Peyer's patch (tissue), 4 donors: ENCODE data around the gene CDK12.

ENCODE experiments used
- CTCF ChIP-seq, 6 experiments: fragments of 450-650 bp in 4 of 6; fragments of 200-600 bp in 2 of 6; sonication (generic) in 1 of 6; IDR thresholded peaks; one replicate each; pipeline ENCODE4 v1.5.1; 2017 to 2019; ENCODE audit warnings: antibody characterized with exemption in 6 of 6, mild to moderate bottlenecking in 3 of 6, moderate library complexity in 1 of 6
- POLR2A ChIP-seq, 2 donors: fragments of 450-650 bp; IDR thresholded peaks; one replicate each; pipeline ENCODE4 v1.5.1; 2017; ENCODE audit warnings: antibody characterized with exemption in 2 of 2, mild to moderate bottlenecking in 2 of 2, moderate library complexity in 2 of 2

DNA sequence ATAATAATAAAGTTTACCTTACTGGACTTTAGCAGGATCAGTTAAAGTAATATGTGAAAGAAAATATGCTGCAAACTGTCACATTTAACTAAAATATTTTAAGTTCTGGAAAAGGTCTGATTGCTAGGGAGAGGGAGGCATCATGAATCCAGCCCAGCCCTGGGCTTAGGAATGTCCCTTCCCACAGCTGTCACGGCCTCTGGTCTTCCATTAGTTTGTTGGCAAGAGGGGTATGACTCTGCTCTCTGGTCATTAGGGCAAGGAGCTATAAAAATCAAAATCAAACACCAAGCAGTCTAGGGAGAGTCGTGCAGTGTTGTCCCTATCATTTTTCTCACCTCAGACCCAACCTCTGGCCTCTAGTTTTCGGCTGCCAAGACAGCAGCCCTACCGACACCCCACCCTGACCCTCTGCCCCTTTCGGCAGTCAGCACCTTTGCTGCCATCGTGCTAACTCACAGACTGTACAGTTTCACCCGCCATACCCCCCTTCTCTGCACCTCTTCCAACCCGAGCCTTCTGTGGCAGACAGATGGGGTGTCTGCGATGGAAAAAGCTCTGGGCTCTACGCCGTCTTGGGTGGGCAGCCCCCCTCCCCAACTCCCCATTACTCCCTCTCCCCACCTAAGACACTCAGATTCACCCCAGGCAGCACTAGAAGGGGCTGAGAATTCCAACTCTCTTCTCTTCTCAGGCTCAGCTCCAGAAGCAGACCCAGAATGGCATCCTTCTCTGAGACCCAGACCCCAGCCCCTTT is 105.0 kb downstream of the CDK12 start:
- TF ChIP-seq CTCF (IDR thresholded peaks at IDR 0.05): no peak
- no peak for TF ChIP-seq POLR2A (IDR thresholded peaks at IDR 0.05)
